Measurements from ENCODE around the gene MLXIP.

- no peak for TF ChIP-seq POLR2A (IDR thresholded peaks at IDR 0.05; ENCODE audit: low read depth)
- TF ChIP-seq CTCF (IDR thresholded peaks at IDR 0.05): no peak
- TF ChIP-seq EP300 (IDR thresholded peaks at IDR 0.05): no peak
- TF ChIP-seq POLR2AphosphoS5 (IDR thresholded peaks at IDR 0.05): no peak
Observed at GRCh38 chr12:122147514-122148290, 69.1 kb downstream of the MLXIP start.
